Endothelial cell of umbilical vein (primary cell): ENCODE data around the gene GJB5. TPM values are rescaled to one million over a fixed set of nuclear protein-coding genes. Genes with fewer than 3 reads are reported as not detected.

ENCODE experiments used
- BruUV-seq: library from RNA; stranded (reverse); fragments of 400-500 nt; replicated peaks from 2 replicates; lab custom pipeline; 2021; lab: Mats Ljungman, UMichigan
- CTCF ChIA-PET: fragments of 300-600, 350-600 bp; sonication (Branson Sonifier 250); formaldehyde crosslinking; loops from one replicate; lab custom pipeline; 2021; ENCODE audit warnings: antibody characterized with exemption, inconsistent platforms; lab: Charles Lee
- POLR2A ChIA-PET: fragments of 300-600, 350-600 bp; sonication (Branson Sonifier 250); formaldehyde crosslinking; loops from one replicate; lab custom pipeline; 2021; ENCODE audit warnings: antibody characterized with exemption, inconsistent platforms; lab: Charles Lee
- DNase-seq: peaks from one replicate; pipeline ENCODE4 v3.0.0-alpha.2; 2011; ENCODE audit warnings: low read depth, low spot score
- FAIRE-seq: peaks from 2 replicates; lab custom pipeline; 2011; peaks lifted over from hg19 to GRCh38; lab: Jason Lieb, UNC
- H2AFZ ChIP-seq: 2 replicates; pipeline ENCODE4 v1.6.0; 2012; ENCODE audit warnings: low read depth, low read length, control low read depth, inconsistent platforms
- H3K27ac ChIP-seq: 2 replicates; pipeline ENCODE4 v1.5.1; 2011; ENCODE audit warnings: low read depth, mild to moderate bottlenecking, control low read depth, low read length, moderate library complexity; ENCODE audit not compliant: insufficient read depth
- H3K27me3 ChIP-seq, 2 experiments: 2 replicates each; pipeline versions ENCODE4 v1.6.0 to v1.6.1; 2011; ENCODE audit warnings: low read length in 2 of 2, mixed read lengths in 1 of 2; ENCODE audit not compliant: control insufficient read depth in 2 of 2, insufficient read depth in 2 of 2
- H3K36me3 ChIP-seq, 2 experiments: 2 replicates in 1 of 2; 3 replicates in 1 of 2; pipeline ENCODE4 v1.5.1; 2011; ENCODE audit warnings: low read length in 2 of 2, mild to moderate bottlenecking in 1 of 2, moderate library complexity in 1 of 2; ENCODE audit not compliant: control insufficient read depth in 2 of 2, insufficient read depth in 2 of 2; ENCODE audit errors: extremely low read depth in 1 of 2
- H3K4me1 ChIP-seq: 3 replicates; pipeline ENCODE4 v1.5.1; 2011; ENCODE audit warnings: mild to moderate bottlenecking, low read length; ENCODE audit not compliant: control insufficient read depth, insufficient read depth; ENCODE audit errors: extremely low read depth
- H3K4me2 ChIP-seq: 2 replicates; pipeline ENCODE4 v1.6.1; 2011; ENCODE audit warnings: low read length, control low read depth, mixed read lengths; ENCODE audit not compliant: insufficient read depth
- H3K4me3 ChIP-seq, 3 experiments: fragments of 200-600 bp in 1 of 3; sonication (generic), shearing (Covaris generic) in 1 of 3; replicated peaks in 1 of 3; 2 replicates each; pipeline ENCODE4 v1.5.1; 2011 to 2016; ENCODE audit warnings: control low read depth in 3 of 3, low read length in 3 of 3, mild to moderate bottlenecking in 2 of 3, inconsistent platforms in 1 of 3, low read depth in 1 of 3, moderate library complexity in 1 of 3; ENCODE audit not compliant: insufficient read depth in 1 of 3
- H3K79me2 ChIP-seq: 2 replicates; pipeline ENCODE4 v1.6.0; 2012; ENCODE audit warnings: low read length, inconsistent platforms; ENCODE audit not compliant: control insufficient read depth, insufficient read depth
- H3K9ac ChIP-seq: replicated peaks from 2 replicates; pipeline ENCODE3; 2011; ENCODE audit warnings: low read length, control low read depth; ENCODE audit not compliant: insufficient read depth; ENCODE audit errors: extremely low read depth
- H3K9me1 ChIP-seq: replicated peaks from 3 replicates; pipeline ENCODE4 v1.6.0; 2011; ENCODE audit warnings: mild to moderate bottlenecking, low read length; ENCODE audit not compliant: control insufficient read depth, insufficient read depth; ENCODE audit errors: extremely low read depth
- H3K9me3 ChIP-seq: replicated peaks from 2 replicates; pipeline ENCODE4 v1.5.1; 2012; ENCODE audit warnings: low read length, inconsistent platforms; ENCODE audit not compliant: control insufficient read depth, insufficient read depth
- H4K20me1 ChIP-seq: replicated peaks from 2 replicates; pipeline ENCODE3; 2011; ENCODE audit warnings: mild to moderate bottlenecking, low read length; ENCODE audit not compliant: control insufficient read depth, insufficient read depth; ENCODE audit errors: extremely low read depth
- CTCF ChIP-seq, 2 donors: IDR thresholded peaks; 1 replicate in 1 of 2; 2 replicates in 1 of 2; pipeline ENCODE4 v1.5.1; 2011; ENCODE audit warnings: low read length in 2 of 2, mild to moderate bottlenecking in 2 of 2, moderate library complexity in 2 of 2, control low read depth in 1 of 2, inconsistent platforms in 1 of 2, low read depth in 1 of 2; ENCODE audit not compliant: insufficient read depth in 1 of 2; ENCODE audit errors: extremely low read depth in 1 of 2
- MYC ChIP-seq: IDR thresholded peaks from one replicate; pipeline ENCODE4 v1.6.1; 2011; ENCODE audit warnings: mild to moderate bottlenecking, low read depth, low read length
- dilution Hi-C: fragments of 300-500 bp; cut with MboI; formaldehyde crosslinking; loops from one replicate; pipeline ENCODE4 v1.15.0; 2019; ENCODE audit warnings: low sequenced_read_pairs; ENCODE audit not compliant: extremely low pct_ligation_motif_present
- intact Hi-C: fragments of 100-400 bp; cut with micrococcal nuclease; formaldehyde crosslinking; loops from one replicate; pipeline ENCODE4 v1.10.0; 2022
- polyA plus RNA-seq, 4 experiments: library from polyadenylated mRNA; depleted of rRNA in 3 of 4; stranded (reverse) in 3 of 4; unstranded in 1 of 4; fragments of >200 nt; gene quantifications; 2 replicates each; pipeline versions ENCODE4 v1.2.1 to v1.2.3, GENCODE V29; 2011 to 2012; ENCODE audit warnings: missing spikeins in 1 of 4
- total RNA-seq: library from RNA; stranded (reverse); gene quantifications from 2 replicates; pipeline ENCODE4 v1.2.3, GENCODE V29; 2021

The GJB5 gene
- total and polyA plus RNA-seq, 2 donors (not counting 3 experiments of a cell fraction or from before 2014, with no cell fraction given): not detected

GRCh38 chr1:34786521-34787325, 31.9 kb downstream of the GJB5 start:
- CTCF ChIA-PET: interaction anchor here (0.6 to 4.0 kb wide), 16 partner anchors 9 to 462 kb away, joined by 3 to 83 read pairs (median 4); partner anchors contain the start of genes SMIM12 and TMEM35B
- dilution Hi-C loops: no loop called here
- no peaks in the 10 kb centered on the region for H3K4me1 ChIP-seq
- no peak for TF ChIP-seq MYC
- peak; percentile 74 to 89 for TF ChIP-seq CTCF (IDR thresholded peaks at IDR 0.05; ENCODE audit: extremely low read depth in 1 of 2, insufficient read depth in 1 of 2, low read depth in 1 of 2, low read length in 2 of 2)
- POLR2A ChIA-PET: no interaction called here
- H3K36me3 ChIP-seq: no peaks in the 10 kb centered on the region
- no peaks in the 10 kb centered on the region for H3K79me2 ChIP-seq
- H3K27ac ChIP-seq: no peak overlapping the region
- no peaks in the 10 kb centered on the region for H3K9me3 ChIP-seq
- no peak overlapping the region for H2AFZ ChIP-seq
- no peaks in the 10 kb centered on the region for H4K20me1 ChIP-seq
- no peak overlapping the region for H3K4me2 ChIP-seq
- intact Hi-C loops: loop anchor here (1.0 to 5.0 kb wide), 6 partner anchors 66 to 986 kb away; partner anchors contain the start of gene SFPQ
- H3K9ac ChIP-seq: no peak overlapping the region
- peaks cover 18 to 19% of the 10 kb centered on the region in 2 experiments for H3K27me3 ChIP-seq
- no TSS peak for BruUV-seq
- peak; percentile 93 for FAIRE-seq
- peak; percentile 79 for DNase-seq
- H3K4me3 ChIP-seq: no peak overlapping the region
- H3K9me1 ChIP-seq: no peaks in the 10 kb centered on the region
